GM18858 (cell line): ENCODE measurements around the gene VWC2L.

Source experiments
- ATAC-seq: cut with Tn5 transposase; IDR thresholded peaks from one replicate; pipeline ENCODE4 v1.9.1; 2021; ENCODE audit not compliant: unreplicated experiment

VWC2L gene

GRCh38 chr2:214465363-214466146 lies 54.7 kb downstream of the VWC2L start:
- no peak for ATAC-seq

GRCh38 chr2:214469728-214470127 lies 58.9 kb downstream of the VWC2L start:
- no peak for ATAC-seq

GRCh38 chr2:214471382-214471781 lies 60.5 kb downstream of the VWC2L start:
- ATAC-seq: no peak

- no peak for ATAC-seq
Observed at GRCh38 chr2:214471990-214472389, 61.1 kb downstream of the VWC2L start.

GRCh38 chr2:214477305-214477704 lies 66.5 kb downstream of the VWC2L start:
- ATAC-seq: no peak

- no peak for ATAC-seq
Observed at GRCh38 chr2:214481204-214481603, 70.3 kb downstream of the VWC2L start.

- ATAC-seq: no peak
Observed at GRCh38 chr2:214482728-214483127, 71.9 kb downstream of the VWC2L start.

GRCh38 chr2:214484239-214484638 lies 73.4 kb downstream of the VWC2L start:
- no peak for ATAC-seq

GRCh38 chr2:214484701-214485100 lies 73.8 kb downstream of the VWC2L start:
- ATAC-seq: no peak

- no peak for ATAC-seq
Observed at GRCh38 chr2:214489181-214489580, 78.3 kb downstream of the VWC2L start.

GRCh38 chr2:214489702-214490101 lies 78.8 kb downstream of the VWC2L start:
- no peak for ATAC-seq

- no peak for ATAC-seq
Observed at GRCh38 chr2:214492152-214492551, 81.3 kb downstream of the VWC2L start.

GRCh38 chr2:214492608-214493007 lies 81.8 kb downstream of the VWC2L start:
- no peak for ATAC-seq

GRCh38 chr2:214497489-214497888 lies 86.6 kb downstream of the VWC2L start:
- ATAC-seq: no peak

GRCh38 chr2:214503568-214503967 lies 92.7 kb downstream of the VWC2L start:
- peak; percentile 58 for ATAC-seq

GRCh38 chr2:214504599-214505376 lies 93.9 kb downstream of the VWC2L start:
- no peak for ATAC-seq

GRCh38 chr2:214507032-214507431 lies 96.2 kb downstream of the VWC2L start:
- no peak for ATAC-seq

GRCh38 chr2:214514704-214515103 lies 103.8 kb downstream of the VWC2L start:
- ATAC-seq: no peak

- no peak for ATAC-seq
Observed at GRCh38 chr2:214515111-214515510, 104.3 kb downstream of the VWC2L start.

GRCh38 chr2:214519258-214519818 lies 108.5 kb downstream of the VWC2L start:
- no peak for ATAC-seq

- no peak for ATAC-seq
Observed at GRCh38 chr2:214529021-214529420, 118.2 kb downstream of the VWC2L start.

- ATAC-seq: no peak
Observed at GRCh38 chr2:214529514-214529913, 118.7 kb downstream of the VWC2L start.
